PC-3 (cell line): ENCODE data around the gene NEO1. TPM values are rescaled to one million over a fixed set of nuclear protein-coding genes. Genes with fewer than 3 reads are reported as not detected.

Source experiments
- ATAC-seq: fragments of 200-7000 bp; cut with Tn5 transposase; 2 replicates; pipeline ENCODE4 v1.9.1; 2020; ENCODE audit warnings: mild to moderate bottlenecking, moderate library complexity
- BruUV-seq: library from RNA; stranded (reverse); fragments of 400-500 nt; replicated peaks from 2 replicates; lab custom pipeline; 2021; lab: Mats Ljungman, UMichigan
- CTCF ChIA-PET: fragments of 300-600 bp; sonication (Branson Sonifier 250); formaldehyde crosslinking; loops from one replicate; lab custom pipeline; 2022; ENCODE audit warnings: antibody characterized with exemption; lab: Charles Lee
- POLR2A ChIA-PET: fragments of 300-600 bp; sonication (Branson Sonifier 250); formaldehyde crosslinking; loops from one replicate; lab custom pipeline; 2022; ENCODE audit warnings: antibody characterized with exemption; ENCODE audit not compliant: unreplicated experiment; lab: Charles Lee
- DNase-seq: peaks from one replicate; pipeline ENCODE4 v3.0.0-alpha.2; 2015
- H2AFZ ChIP-seq: fragments of 300-600 bp; sonication (generic); 2 replicates; pipeline ENCODE4 v1.6.0; 2016; ENCODE audit warnings: antibody characterized with exemption, low read length
- H3F3A ChIP-seq: fragments of 300-600 bp; sonication (generic); one replicate; pipeline ENCODE4 v1.6.0; 2017; ENCODE audit warnings: antibody characterized with exemption, low read length, control low read depth, mild to moderate bottlenecking; ENCODE audit not compliant: unreplicated experiment
- H3K27ac ChIP-seq: fragments of 300-600 bp; sonication (generic); 2 replicates; pipeline ENCODE4 v1.5.1; 2016; ENCODE audit warnings: mild to moderate bottlenecking, low read length
- H3K27me3 ChIP-seq: fragments of 300-600 bp; sonication (generic); 2 replicates; pipeline ENCODE4 v1.6.1; 2016; ENCODE audit warnings: low read length, mixed read lengths
- H3K36me3 ChIP-seq: fragments of 300-600 bp; sonication (generic); 2 replicates; pipeline ENCODE4 v1.6.1; 2016; ENCODE audit warnings: low read depth, mixed run types, low read length, mixed read lengths
- H3K4me1 ChIP-seq: fragments of 300-600 bp; sonication (generic); 2 replicates; pipeline ENCODE4 v1.5.1; 2016; ENCODE audit warnings: low read length; ENCODE audit not compliant: insufficient read depth
- H3K4me2 ChIP-seq: fragments of 300-600 bp; sonication (generic); 2 replicates; pipeline ENCODE4 v1.6.0; 2016; ENCODE audit warnings: low read length
- H3K4me3 ChIP-seq: fragments of 300-600 bp; sonication (generic); 2 replicates; pipeline ENCODE4 v1.5.1; 2016; ENCODE audit warnings: mild to moderate bottlenecking, low read length, mixed read lengths
- H3K79me2 ChIP-seq: fragments of 300-600 bp; sonication (generic); 2 replicates; pipeline ENCODE4 v1.6.1; 2017; ENCODE audit warnings: low read length, mixed read lengths
- H3K9ac ChIP-seq: fragments of 300-600 bp; sonication (generic); 2 replicates; pipeline ENCODE4 v1.6.0; 2016; ENCODE audit warnings: mild to moderate bottlenecking, low read length
- H3K9me2 ChIP-seq: fragments of 300-600 bp; sonication (generic); replicated peaks from 2 replicates; pipeline ENCODE4 v1.6.1; 2016; ENCODE audit warnings: mixed run types, low read length, mixed read lengths
- H3K9me3 ChIP-seq: fragments of 300-600 bp; sonication (generic); 2 replicates; pipeline ENCODE4 v1.6.1; 2016; ENCODE audit warnings: low read length, mixed read lengths
- H4K20me1 ChIP-seq: fragments of 300-600 bp; sonication (generic); 2 replicates; pipeline ENCODE4 v1.6.1; 2016; ENCODE audit warnings: low read length, mixed read lengths
- EZH2 ChIP-seq: fragments of 300-600 bp; sonication (generic); IDR thresholded peaks from one replicate; pipeline ENCODE4 v1.6.1; 2017; ENCODE audit warnings: antibody characterized with exemption, mild to moderate bottlenecking, low read length; ENCODE audit not compliant: unreplicated experiment
- EZH2phosphoT487 ChIP-seq: fragments of 300-600 bp; sonication (generic); IDR thresholded peaks from 2 replicates; pipeline ENCODE4 v1.6.1; 2018; ENCODE audit warnings: mild to moderate bottlenecking, antibody characterized with exemption, low read length, borderline replicate concordance
- intact Hi-C: fragments of 100-400 bp; cut with micrococcal nuclease; formaldehyde crosslinking; loops from 2 replicates; pipeline ENCODE4 v1.9.0; 2023
- total RNA-seq: library from RNA; depleted of rRNA; stranded (reverse); fragments of >200 nt; gene quantifications from 2 replicates; pipeline ENCODE4 v1.2.3, GENCODE V29; 2014
- TF ChIP-seq, protein P1 (sequence below): fragments of 300-600 bp; sonication (generic); conservative IDR thresholded peaks from 2 replicates; pipeline ENCODE4 v1.5.1; 2017; ENCODE audit warnings: antibody characterized with exemption, low read depth, mild to moderate bottlenecking, low read length

NEO1 gene
- total RNA-seq, 1 experiment from 2014 or later, result 1.2 TPM

DNA sequence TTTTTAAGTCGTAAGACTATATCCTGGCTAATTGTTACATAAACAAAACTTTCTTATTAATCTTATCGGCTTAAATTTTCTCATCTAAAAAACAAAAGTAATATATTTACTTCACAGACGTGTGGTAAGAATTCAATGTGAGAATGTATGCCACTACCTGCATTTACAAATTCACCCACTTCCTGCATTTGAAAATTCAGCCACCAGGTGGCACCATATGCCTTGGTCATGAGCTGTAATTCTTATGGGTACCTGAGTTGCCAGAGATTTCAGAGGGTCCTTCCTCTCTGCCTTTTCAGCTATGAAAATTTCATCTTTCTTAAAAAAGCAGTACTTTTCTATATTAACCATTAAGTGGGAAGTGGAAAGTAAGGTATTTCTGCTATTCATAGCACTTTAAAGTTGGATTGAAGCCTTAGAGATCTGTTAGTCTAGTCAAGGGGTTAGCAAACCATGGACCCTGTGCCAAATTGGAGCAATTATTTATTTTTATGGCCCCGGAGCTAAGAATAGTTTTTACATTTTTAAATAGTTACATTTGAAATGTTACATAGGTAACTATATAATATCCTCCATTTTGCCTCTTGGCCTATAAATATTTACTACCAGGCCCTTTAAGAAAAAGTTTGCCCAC, 188.7 kb downstream of the NEO1 start:
- Histone ChIP-seq H3K79me2 (no peaks in the 10 kb centered on the region), H3K27me3 (no peaks in the 10 kb centered on the region), H3K9ac (no peak overlapping the region), H4K20me1 (no peaks in the 10 kb centered on the region), H3K36me3 (no peaks in the 10 kb centered on the region), H3K27ac (no peak overlapping the region), H3K9me3 (no peaks in the 10 kb centered on the region), H3F3A (no peaks in the 10 kb centered on the region), H3K4me1 (no peaks in the 10 kb centered on the region), H3K4me2 (no peak overlapping the region), H3K9me2 (no peaks in the 10 kb centered on the region), H2AFZ (no peak overlapping the region), H3K4me3 (no peak overlapping the region)
- TF ChIP-seq, protein P1, sequence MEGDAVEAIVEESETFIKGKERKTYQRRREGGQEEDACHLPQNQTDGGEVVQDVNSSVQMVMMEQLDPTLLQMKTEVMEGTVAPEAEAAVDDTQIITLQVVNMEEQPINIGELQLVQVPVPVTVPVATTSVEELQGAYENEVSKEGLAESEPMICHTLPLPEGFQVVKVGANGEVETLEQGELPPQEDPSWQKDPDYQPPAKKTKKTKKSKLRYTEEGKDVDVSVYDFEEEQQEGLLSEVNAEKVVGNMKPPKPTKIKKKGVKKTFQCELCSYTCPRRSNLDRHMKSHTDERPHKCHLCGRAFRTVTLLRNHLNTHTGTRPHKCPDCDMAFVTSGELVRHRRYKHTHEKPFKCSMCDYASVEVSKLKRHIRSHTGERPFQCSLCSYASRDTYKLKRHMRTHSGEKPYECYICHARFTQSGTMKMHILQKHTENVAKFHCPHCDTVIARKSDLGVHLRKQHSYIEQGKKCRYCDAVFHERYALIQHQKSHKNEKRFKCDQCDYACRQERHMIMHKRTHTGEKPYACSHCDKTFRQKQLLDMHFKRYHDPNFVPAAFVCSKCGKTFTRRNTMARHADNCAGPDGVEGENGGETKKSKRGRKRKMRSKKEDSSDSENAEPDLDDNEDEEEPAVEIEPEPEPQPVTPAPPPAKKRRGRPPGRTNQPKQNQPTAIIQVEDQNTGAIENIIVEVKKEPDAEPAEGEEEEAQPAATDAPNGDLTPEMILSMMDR, result peak; percentile 88
- TF ChIP-seq EZH2phosphoT487, result no peak
- ATAC-seq (no peak), DNase-seq (peak; percentile 81)
- no TSS peak for BruUV-seq
- ChIA-PET POLR2A (interaction anchor here (0.6 kb wide), 1 partner anchor 394 kb away, joined by 6 read pairs; no protein-coding TSS in a partner anchor), CTCF (interaction anchor here (0.5 to 1.0 kb wide), 4 partner anchors 25 to 519 kb away, joined by 3 read pairs; no protein-coding TSS in a partner anchor)
- intact Hi-C loops, result loop anchor here (1.0 kb wide), 1 partner anchor 32 kb away; no protein-coding TSS in a partner anchor

DNA sequence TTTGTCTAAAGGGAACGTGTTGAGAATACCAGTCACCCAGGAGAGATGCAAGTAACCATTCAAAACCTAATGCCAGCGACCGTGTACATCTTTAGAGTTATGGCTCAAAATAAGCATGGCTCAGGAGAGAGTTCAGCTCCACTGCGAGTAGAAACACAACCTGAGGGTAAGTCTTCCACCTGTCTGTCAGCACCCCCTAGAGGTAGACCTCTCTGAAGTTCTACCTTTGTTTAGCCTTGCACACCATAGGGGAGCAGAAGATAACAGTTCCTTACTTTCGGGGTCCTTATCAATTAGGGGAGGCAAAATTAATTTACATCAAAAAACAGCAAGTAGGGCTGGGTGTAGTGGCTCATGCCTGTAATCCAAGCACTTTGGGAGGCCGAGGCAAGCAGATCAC, 192.1 kb downstream of the NEO1 start:
- H2AFZ ChIP-seq, result no peak overlapping the region
- H3K79me2 ChIP-seq, result no peaks in the 10 kb centered on the region
- no peak overlapping the region for H3K27ac ChIP-seq
- TF ChIP-seq, protein P1, result peak; percentile 55
- TF ChIP-seq EZH2phosphoT487, result no peak
- DNase-seq (peak; percentile 43), ATAC-seq (0 out of 2 replicates have a peak, but pooled peaks have one; percentile 29)
- POLR2A ChIA-PET, result no interaction called here
- intact Hi-C loops, result no loop called here
- no peaks in the 10 kb centered on the region for H3K4me1 ChIP-seq
- no TSS peak for BruUV-seq
- H4K20me1 ChIP-seq, result no peaks in the 10 kb centered on the region
- H3K9me3 ChIP-seq, result no peaks in the 10 kb centered on the region
- H3K4me3 ChIP-seq, result no peak overlapping the region
- no peaks in the 10 kb centered on the region for H3F3A ChIP-seq
- no peak overlapping the region for H3K4me2 ChIP-seq
- no peaks in the 10 kb centered on the region for H3K9me2 ChIP-seq
- no peaks in the 10 kb centered on the region for H3K27me3 ChIP-seq
- CTCF ChIA-PET, result no interaction called here
- no peak overlapping the region for H3K9ac ChIP-seq
- no peaks in the 10 kb centered on the region for H3K36me3 ChIP-seq

DNA sequence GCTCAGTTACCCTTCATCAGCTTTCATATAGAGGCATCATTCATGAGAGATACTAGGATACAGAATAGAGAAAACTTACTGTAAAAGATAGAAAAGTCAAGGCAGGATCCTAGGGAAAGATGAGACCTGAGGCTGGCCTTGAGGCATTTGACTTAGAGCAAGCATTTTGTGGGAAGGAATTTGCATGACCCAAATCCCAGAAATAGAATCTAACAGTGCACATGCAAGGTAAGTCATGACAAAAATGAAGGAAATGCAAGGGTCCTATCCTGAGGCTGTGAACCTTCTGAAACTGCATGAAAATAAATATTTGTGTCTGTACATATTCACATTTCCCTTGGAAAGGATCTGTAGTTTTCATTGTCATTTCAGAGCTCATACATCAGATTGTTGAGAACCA, 194.2 kb downstream of the NEO1 start:
- Histone ChIP-seq H3K4me1 (no peaks in the 10 kb centered on the region), H3K9ac (no peak overlapping the region), H3K9me2 (no peaks in the 10 kb centered on the region), H3K4me2 (no peak overlapping the region), H4K20me1 (no peaks in the 10 kb centered on the region), H3K4me3 (no peak overlapping the region), H3K36me3 (no peaks in the 10 kb centered on the region), H3K9me3 (no peaks in the 10 kb centered on the region), H3F3A (no peaks in the 10 kb centered on the region), H3K27ac (no peak overlapping the region), H3K79me2 (no peaks in the 10 kb centered on the region), H3K27me3 (no peaks in the 10 kb centered on the region), H2AFZ (no peak overlapping the region)
- POLR2A ChIA-PET, result no interaction called here
- TF ChIP-seq, protein P1, result no peak
- TF ChIP-seq EZH2phosphoT487, result no peak
- TF ChIP-seq EZH2, result no peak
- ATAC-seq (no peak), DNase-seq (no peak)
- CTCF ChIA-PET, result no interaction called here
- BruUV-seq, result no TSS peak
- intact Hi-C loops, result no loop called here
